Measurements from ENCODE around the gene LIN28B. TPM values are rescaled to one million over a fixed set of nuclear protein-coding genes. Genes with fewer than 3 reads are reported as not detected.

LIN28B gene
- total RNA-seq, 1 donor from 2014 or later = 35.2 TPM

DNA sequence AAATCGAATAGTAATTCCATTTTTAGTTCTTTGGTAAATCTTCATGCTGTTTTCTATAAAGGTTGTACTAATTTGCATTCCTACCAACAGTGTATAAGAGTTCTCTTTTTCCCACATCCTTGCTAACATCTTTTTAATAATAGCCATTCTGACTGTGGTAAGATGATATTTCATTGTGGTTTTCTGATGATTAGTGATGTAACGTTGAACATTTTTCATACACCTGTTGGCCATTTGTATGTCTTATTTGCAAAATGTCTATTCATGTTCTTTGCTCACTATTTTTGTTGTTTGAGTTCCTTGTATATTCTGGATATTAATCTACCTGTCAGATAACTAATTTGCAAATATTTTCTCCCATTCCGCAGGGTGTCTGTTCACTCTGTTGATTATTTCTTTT is 64.5 kb downstream of the LIN28B start:
- no peak overlapping the region for H3K27ac Mint-ChIP-seq
- H3K4me3 Mint-ChIP-seq (ENCODE audit: low read depth) = no peak overlapping the region
- no peak for DNase-seq (ENCODE audit: low spot score, unreplicated experiment)
- H3K36me3 Mint-ChIP-seq (ENCODE audit: insufficient read depth) = no peaks in the 10 kb centered on the region
- peaks cover 19% of the 10 kb centered on the region for H3K4me1 Mint-ChIP-seq (ENCODE audit: low read depth)
- no peaks in the 10 kb centered on the region for H3K27me3 Mint-ChIP-seq
- H3K9me3 Mint-ChIP-seq (ENCODE audit: low read depth) = no peaks in the 10 kb centered on the region
- TF ChIP-seq, protein P1, sequence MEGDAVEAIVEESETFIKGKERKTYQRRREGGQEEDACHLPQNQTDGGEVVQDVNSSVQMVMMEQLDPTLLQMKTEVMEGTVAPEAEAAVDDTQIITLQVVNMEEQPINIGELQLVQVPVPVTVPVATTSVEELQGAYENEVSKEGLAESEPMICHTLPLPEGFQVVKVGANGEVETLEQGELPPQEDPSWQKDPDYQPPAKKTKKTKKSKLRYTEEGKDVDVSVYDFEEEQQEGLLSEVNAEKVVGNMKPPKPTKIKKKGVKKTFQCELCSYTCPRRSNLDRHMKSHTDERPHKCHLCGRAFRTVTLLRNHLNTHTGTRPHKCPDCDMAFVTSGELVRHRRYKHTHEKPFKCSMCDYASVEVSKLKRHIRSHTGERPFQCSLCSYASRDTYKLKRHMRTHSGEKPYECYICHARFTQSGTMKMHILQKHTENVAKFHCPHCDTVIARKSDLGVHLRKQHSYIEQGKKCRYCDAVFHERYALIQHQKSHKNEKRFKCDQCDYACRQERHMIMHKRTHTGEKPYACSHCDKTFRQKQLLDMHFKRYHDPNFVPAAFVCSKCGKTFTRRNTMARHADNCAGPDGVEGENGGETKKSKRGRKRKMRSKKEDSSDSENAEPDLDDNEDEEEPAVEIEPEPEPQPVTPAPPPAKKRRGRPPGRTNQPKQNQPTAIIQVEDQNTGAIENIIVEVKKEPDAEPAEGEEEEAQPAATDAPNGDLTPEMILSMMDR (IDR thresholded peaks at IDR 0.05; ENCODE audit: unreplicated experiment) = no peak

DNA sequence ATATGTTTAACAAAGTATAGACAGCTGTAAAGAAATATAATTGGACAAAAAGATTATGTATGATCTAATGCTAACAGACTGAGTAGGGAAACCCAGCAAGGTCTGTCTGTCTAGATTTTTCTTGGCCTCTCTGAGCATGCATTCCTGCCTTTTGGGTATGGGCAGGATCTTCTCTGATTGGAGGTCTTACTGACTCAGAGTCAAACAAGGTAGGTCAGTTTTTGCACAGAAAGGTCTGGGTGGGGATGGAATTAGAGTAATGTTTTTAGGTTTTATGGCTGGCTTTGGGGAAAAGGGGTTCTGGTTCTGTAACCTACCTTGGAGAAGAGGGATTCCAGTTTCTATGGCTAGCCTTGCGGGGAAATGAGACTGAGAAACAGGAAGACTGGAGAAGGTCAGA is 65.5 kb downstream of the LIN28B start:
- no peak for DNase-seq (ENCODE audit: low spot score, unreplicated experiment)
- Mint-ChIP-seq H3K36me3 (ENCODE audit: insufficient read depth) (no peaks in the 10 kb centered on the region), H3K9me3 (ENCODE audit: low read depth) (no peaks in the 10 kb centered on the region)

DNA sequence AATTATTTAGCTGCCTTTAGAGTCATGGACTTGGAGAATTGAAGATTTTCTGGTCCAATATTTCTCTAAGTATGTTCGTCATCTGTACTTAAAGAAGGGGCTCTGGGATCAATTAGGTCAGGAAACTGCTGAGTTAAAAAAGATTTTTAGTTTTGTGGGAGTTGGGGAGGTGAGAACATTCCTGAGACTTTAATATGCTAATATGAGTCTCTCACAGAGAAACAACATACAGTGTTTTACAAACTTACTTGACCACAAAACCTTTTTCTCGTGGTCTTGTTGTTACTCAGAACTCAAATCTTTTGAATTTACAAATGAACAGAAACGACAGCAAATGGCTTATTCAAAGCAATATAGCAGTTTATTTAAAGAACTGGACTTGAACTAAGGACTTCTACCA is 67.9 kb downstream of the LIN28B start:
- H3K36me3 Mint-ChIP-seq (ENCODE audit: insufficient read depth) = no peaks in the 10 kb centered on the region

More for the DNA sequence above, 65.5 kb downstream of the LIN28B start:
- H3K27me3 Mint-ChIP-seq = no peaks in the 10 kb centered on the region
- no peak overlapping the region for H3K27ac Mint-ChIP-seq
- H3K4me3 Mint-ChIP-seq (ENCODE audit: low read depth) = no peak overlapping the region
- H3K4me1 Mint-ChIP-seq (ENCODE audit: low read depth) = peaks cover 15% of the 10 kb centered on the region
- TF ChIP-seq, protein P1 (IDR thresholded peaks at IDR 0.05; ENCODE audit: unreplicated experiment) = no peak

DNA sequence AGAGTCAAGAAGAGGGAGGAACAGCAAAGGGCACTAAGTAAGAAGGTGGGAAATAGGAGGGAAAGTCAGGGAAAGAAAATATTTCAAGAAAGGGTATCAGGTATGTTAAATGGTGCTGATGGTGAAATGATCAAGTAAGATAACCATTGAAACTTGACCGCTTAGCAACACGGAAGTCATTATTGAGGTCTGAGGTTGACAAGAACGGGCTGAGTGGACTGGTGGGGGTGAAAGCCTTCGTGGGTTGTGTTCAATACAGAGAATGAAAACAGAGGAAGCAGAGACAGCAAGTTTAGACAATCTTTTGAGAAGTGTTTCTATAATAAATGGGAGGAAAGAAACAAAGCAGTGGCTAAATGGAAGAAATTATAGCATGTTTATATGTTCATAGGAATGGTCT is 72.0 kb downstream of the LIN28B start:
- no peaks in the 10 kb centered on the region for H3K4me1 Mint-ChIP-seq (ENCODE audit: low read depth)
- H3K36me3 Mint-ChIP-seq (ENCODE audit: insufficient read depth) = peaks cover 5% of the 10 kb centered on the region
- no peak overlapping the region for H3K27ac Mint-ChIP-seq
- DNase-seq (ENCODE audit: low spot score, unreplicated experiment) = no peak
- H3K4me3 Mint-ChIP-seq (ENCODE audit: low read depth) = no peak overlapping the region
- H3K27me3 Mint-ChIP-seq = no peaks in the 10 kb centered on the region
- H3K9me3 Mint-ChIP-seq (ENCODE audit: low read depth) = no peaks in the 10 kb centered on the region
- TF ChIP-seq, protein P1 (IDR thresholded peaks at IDR 0.05; ENCODE audit: unreplicated experiment) = no peak

More for the DNA sequence above, 67.9 kb downstream of the LIN28B start:
- TF ChIP-seq, protein P1 (IDR thresholded peaks at IDR 0.05; ENCODE audit: unreplicated experiment) = no peak
- peaks cover 15% of the 10 kb centered on the region for H3K4me1 Mint-ChIP-seq (ENCODE audit: low read depth)
- H3K27ac Mint-ChIP-seq = peak overlapping the region; percentile 29
- H3K4me3 Mint-ChIP-seq (ENCODE audit: low read depth) = no peak overlapping the region
- no peaks in the 10 kb centered on the region for H3K9me3 Mint-ChIP-seq (ENCODE audit: low read depth)
- no peak for DNase-seq (ENCODE audit: low spot score, unreplicated experiment)
- no peaks in the 10 kb centered on the region for H3K27me3 Mint-ChIP-seq

DNA sequence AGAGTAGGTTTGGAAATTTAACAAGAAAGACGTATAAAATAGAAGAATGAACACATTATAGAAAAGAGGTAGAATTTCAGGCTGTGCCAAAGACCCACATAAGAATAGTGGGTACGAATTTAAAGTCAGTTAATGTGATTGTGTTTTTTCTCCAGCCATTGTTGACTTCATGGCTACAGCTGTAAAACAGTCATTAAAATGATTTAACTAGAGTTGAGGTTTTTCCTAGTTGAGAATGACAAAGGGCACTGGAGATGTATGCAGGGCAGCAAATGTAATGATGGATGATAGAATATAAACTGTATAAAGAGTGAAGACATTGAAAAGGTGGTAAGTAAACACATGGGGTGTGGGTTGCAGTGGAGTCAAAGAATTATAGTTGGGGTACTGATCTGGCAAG is 72.7 kb downstream of the LIN28B start:
- TF ChIP-seq, protein P1 (IDR thresholded peaks at IDR 0.05; ENCODE audit: unreplicated experiment) = no peak
- no peaks in the 10 kb centered on the region for H3K4me1 Mint-ChIP-seq (ENCODE audit: low read depth)
- no peak overlapping the region for H3K27ac Mint-ChIP-seq
- no peaks in the 10 kb centered on the region for H3K9me3 Mint-ChIP-seq (ENCODE audit: low read depth)
- peaks cover 5% of the 10 kb centered on the region for H3K36me3 Mint-ChIP-seq (ENCODE audit: insufficient read depth)
- DNase-seq (ENCODE audit: low spot score, unreplicated experiment) = no peak
- no peaks in the 10 kb centered on the region for H3K27me3 Mint-ChIP-seq
- no peak overlapping the region for H3K4me3 Mint-ChIP-seq (ENCODE audit: low read depth)

Measured in progenitor cell of endocrine pancreas (in vitro differentiated cells).